Loucy (cell line): ENCODE measurements around the gene PELO.

Source experiments
- EZH2phosphoT487 ChIP-seq: fragments of 200-600 bp; IDR thresholded peaks from 2 replicates; pipeline ENCODE4 v1.6.1; 2018; ENCODE audit warnings: antibody characterized with exemption, mild to moderate bottlenecking, moderate library complexity, borderline replicate concordance
- TF ChIP-seq, protein P1 (sequence below): fragments of 200-600 bp; sonication (generic); conservative IDR thresholded peaks from 2 replicates; pipeline ENCODE4 v1.5.1; 2014; ENCODE audit warnings: mild to moderate bottlenecking, antibody characterized with exemption, low read length

DNA sequence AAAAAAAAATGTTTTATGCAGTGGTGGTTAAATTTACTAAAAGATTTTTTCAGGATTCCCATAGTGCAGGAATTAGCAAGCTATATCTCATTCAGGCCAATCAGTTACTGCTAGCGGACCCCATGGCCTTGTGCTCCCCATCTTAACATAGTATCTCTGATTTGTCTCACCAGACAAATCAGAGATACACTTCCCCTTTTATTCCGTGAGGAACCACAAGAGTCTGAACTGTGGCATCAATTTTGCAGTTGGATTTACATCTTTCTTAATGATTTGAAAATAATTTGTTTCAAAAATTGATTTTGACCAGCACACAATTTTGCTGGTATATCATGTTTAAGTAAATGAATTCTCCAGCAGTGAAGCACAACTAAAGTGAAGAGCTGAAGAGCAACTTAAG lies 17.9 kb downstream of the PELO start:
- TF ChIP-seq, protein P1, sequence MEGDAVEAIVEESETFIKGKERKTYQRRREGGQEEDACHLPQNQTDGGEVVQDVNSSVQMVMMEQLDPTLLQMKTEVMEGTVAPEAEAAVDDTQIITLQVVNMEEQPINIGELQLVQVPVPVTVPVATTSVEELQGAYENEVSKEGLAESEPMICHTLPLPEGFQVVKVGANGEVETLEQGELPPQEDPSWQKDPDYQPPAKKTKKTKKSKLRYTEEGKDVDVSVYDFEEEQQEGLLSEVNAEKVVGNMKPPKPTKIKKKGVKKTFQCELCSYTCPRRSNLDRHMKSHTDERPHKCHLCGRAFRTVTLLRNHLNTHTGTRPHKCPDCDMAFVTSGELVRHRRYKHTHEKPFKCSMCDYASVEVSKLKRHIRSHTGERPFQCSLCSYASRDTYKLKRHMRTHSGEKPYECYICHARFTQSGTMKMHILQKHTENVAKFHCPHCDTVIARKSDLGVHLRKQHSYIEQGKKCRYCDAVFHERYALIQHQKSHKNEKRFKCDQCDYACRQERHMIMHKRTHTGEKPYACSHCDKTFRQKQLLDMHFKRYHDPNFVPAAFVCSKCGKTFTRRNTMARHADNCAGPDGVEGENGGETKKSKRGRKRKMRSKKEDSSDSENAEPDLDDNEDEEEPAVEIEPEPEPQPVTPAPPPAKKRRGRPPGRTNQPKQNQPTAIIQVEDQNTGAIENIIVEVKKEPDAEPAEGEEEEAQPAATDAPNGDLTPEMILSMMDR, result no peak
- no peak for TF ChIP-seq EZH2phosphoT487
